GM12878 (cell line): ENCODE results near the gene HSPB8. TPM values are rescaled to one million over a fixed set of nuclear protein-coding genes. Genes with fewer than 3 reads are reported as not detected.

Source experiments
- ATAC-seq: fragments of 200-7000 bp; cut with Tn5 transposase; 3 replicates; pipeline ENCODE4 v1.9.1; 2020; ENCODE audit warnings: mild to moderate bottlenecking, moderate library complexity
- BruUV-seq: library from RNA; stranded (reverse); fragments of 400-500 nt; replicated peaks from 2 replicates; lab custom pipeline; 2021; lab: Mats Ljungman, UMichigan
- CTCF ChIA-PET: fragments of 300-600 bp; sonication (Branson Sonifier 250); formaldehyde crosslinking; extraction: SDS; loops from one replicate; lab custom pipeline; 2021; ENCODE audit warnings: inconsistent platforms; lab: Yijun Ruan, JAX
- POLR2A ChIA-PET: fragments of 350-600 bp; formaldehyde crosslinking; extraction: SDS; loops from one replicate; lab custom pipeline; 2021; ENCODE audit warnings: inconsistent platforms; lab: Charles Lee
- RAD21 ChIA-PET: fragments of 300-600 bp; sonication (Branson Sonifier 250); formaldehyde crosslinking; loops from one replicate; lab custom pipeline; 2023; ENCODE audit warnings: antibody characterized with exemption; ENCODE audit not compliant: unreplicated experiment; lab: Charles Lee
- SMC1A ChIA-PET: fragments of 300-600 bp; sonication (Branson Sonifier 250); formaldehyde crosslinking; loops from one replicate; lab custom pipeline; 2023; ENCODE audit not compliant: unreplicated experiment, uncharacterized antibody; lab: Charles Lee
- DNase-seq: peaks from one replicate; pipeline ENCODE4 v3.0.0-alpha.2; 2011; ENCODE audit warnings: low read depth, low spot score
- FAIRE-seq: peaks from 3 replicates; lab custom pipeline; 2011; peaks lifted over from hg19 to GRCh38; lab: Jason Lieb, UNC
- H2AFZ ChIP-seq: 2 replicates; pipeline ENCODE4 v1.6.0; 2011; ENCODE audit warnings: low read depth, low read length, control low read depth; ENCODE audit not compliant: control insufficient read depth
- H3K27ac ChIP-seq: 2 replicates; pipeline ENCODE4 v1.5.1; 2011; ENCODE audit warnings: control low read depth; ENCODE audit not compliant: control insufficient read depth, insufficient read depth
- H3K27me3 ChIP-seq, 2 experiments: replicated peaks in 1 of 2; 2 replicates each; pipeline versions ENCODE4 v1.6.0 to v1.6.1; 2011; ENCODE audit warnings: low read length in 1 of 2; ENCODE audit not compliant: control insufficient read depth in 2 of 2, insufficient read depth in 2 of 2
- H3K36me3 ChIP-seq, 2 experiments: 2 replicates each; pipeline ENCODE4 v1.5.1; 2011; ENCODE audit warnings: low read length in 1 of 2; ENCODE audit not compliant: control insufficient read depth in 2 of 2, insufficient read depth in 2 of 2
- H3K4me1 ChIP-seq: 2 replicates; pipeline ENCODE4 v1.6.1; 2011; ENCODE audit warnings: mild to moderate bottlenecking, low read length, moderate library complexity, mixed read lengths; ENCODE audit not compliant: control insufficient read depth, insufficient read depth
- H3K4me2 ChIP-seq: 2 replicates; pipeline ENCODE4 v1.6.0; 2011; ENCODE audit warnings: control low read depth; ENCODE audit not compliant: control insufficient read depth, insufficient read depth
- H3K4me3 ChIP-seq: fragments of 200-600 bp; sonication (generic); 2 replicates; pipeline ENCODE4 v1.5.1; 2016
- H3K79me2 ChIP-seq: 2 replicates; pipeline ENCODE4 v1.6.0; 2011; ENCODE audit warnings: low read length; ENCODE audit not compliant: control insufficient read depth, insufficient read depth
- H3K9ac ChIP-seq: 2 replicates; pipeline ENCODE4 v1.8.0; 2011; ENCODE audit warnings: low read length, control low read depth, mixed read lengths; ENCODE audit not compliant: control insufficient read depth, insufficient read depth
- H3K9me3 ChIP-seq: replicated peaks from 3 replicates; pipeline ENCODE4 v1.5.1; 2011; ENCODE audit warnings: mild to moderate bottlenecking, low read length; ENCODE audit not compliant: control insufficient read depth, insufficient read depth
- H4K20me1 ChIP-seq: 2 replicates; pipeline ENCODE4 v1.6.0; 2011; ENCODE audit not compliant: control insufficient read depth, insufficient read depth
- BCL3 ChIP-seq: IDR thresholded peaks from 2 replicates; pipeline ENCODE4 v1.6.1; 2011; ENCODE audit warnings: borderline replicate concordance, low read depth, mild to moderate bottlenecking, moderate library complexity, low read length; ENCODE audit not compliant: insufficient read depth, poor library complexity, severe bottlenecking
- CEBPB ChIP-seq, 2 experiments: fragments of 150-350 bp in 1 of 2; IDR thresholded peaks; 2 replicates each; pipeline ENCODE4 v1.6.1; 2012 to 2014; ENCODE audit warnings: low read depth in 2 of 2, low read length in 2 of 2, borderline replicate concordance in 1 of 2, inconsistent platforms in 1 of 2
- E2F8 ChIP-seq: fragments of 450-650 bp; IDR thresholded peaks from 2 replicates; pipeline ENCODE4 v1.6.1; 2018; ENCODE audit warnings: mild to moderate bottlenecking, low read depth, moderate library complexity; ENCODE audit not compliant: partially characterized antibody
- FOS ChIP-seq: IDR thresholded peaks from 3 replicates; pipeline ENCODE4 v1.6.1; 2011; ENCODE audit warnings: borderline replicate concordance; ENCODE audit not compliant: insufficient read length; ENCODE audit errors: extremely low read depth
- HDGF ChIP-seq: fragments of 450-650 bp; IDR thresholded peaks from 2 replicates; pipeline ENCODE4 v1.6.1; 2016; ENCODE audit warnings: antibody characterized with exemption
- MEF2A ChIP-seq: IDR thresholded peaks from 2 replicates; pipeline ENCODE4 v1.6.1; 2011; ENCODE audit warnings: low read depth, mild to moderate bottlenecking, low read length, moderate library complexity; ENCODE audit not compliant: insufficient read depth
- MTA2 ChIP-seq: fragments of 450-650 bp; IDR thresholded peaks from 2 replicates; pipeline ENCODE4 v1.6.1; 2016; ENCODE audit warnings: low read depth, mild to moderate bottlenecking, moderate library complexity
- NFYA ChIP-seq: IDR thresholded peaks from 2 replicates; pipeline ENCODE4 v1.6.1; 2011; ENCODE audit warnings: low read depth, mild to moderate bottlenecking, low read length, improper control_type of control experiment, borderline replicate concordance
- NKRF ChIP-seq: fragments of 450-650 bp; conservative IDR thresholded peaks from 2 replicates; pipeline ENCODE4 v1.6.1; 2017; ENCODE audit warnings: mild to moderate bottlenecking, moderate library complexity
- PKNOX1 ChIP-seq: fragments of 450-650 bp; IDR thresholded peaks from 2 replicates; pipeline ENCODE4 v1.6.1; 2016; ENCODE audit warnings: mild to moderate bottlenecking
- RELB ChIP-seq: fragments of 450-650 bp; IDR thresholded peaks from 2 replicates; pipeline ENCODE4 v1.6.1; 2017; ENCODE audit warnings: low read depth, mild to moderate bottlenecking, moderate library complexity
- SMARCA5 ChIP-seq: fragments of 450-650 bp; IDR thresholded peaks from 2 replicates; pipeline ENCODE4 v1.6.1; 2017; ENCODE audit warnings: mild to moderate bottlenecking
- ZNF24 ChIP-seq: fragments of 450-650 bp; IDR thresholded peaks from 2 replicates; pipeline ENCODE4 v1.6.1; 2017; ENCODE audit warnings: antibody characterized with exemption, mild to moderate bottlenecking
- whole genome bisulfite sequencing: methylation state at CpG from one replicate; pipeline ENCODE4 v1.1.6; 2016; ENCODE audit warnings: low lambda C conversion rate; ENCODE audit not compliant: insufficient replicate concordance, insufficient coverage; ENCODE audit errors: missing lambda C conversion rate; 5-methylcytosine and 5-hydroxymethylcytosine counted together
- in situ Hi-C: fragments of 300-500 bp; cut with MboI; formaldehyde crosslinking; loops from 9 replicates; pipeline ENCODE4 v1.14.3; 2018; ENCODE audit warnings: mixed read lengths
- intact Hi-C: fragments of 100-400 bp; cut with micrococcal nuclease; formaldehyde crosslinking; loops from one replicate; pipeline ENCODE4 v1.14.2; 2022; ENCODE audit not compliant: unreplicated experiment
- polyA plus RNA-seq, 11 experiments: library from polyadenylated mRNA; depleted of rRNA in 4 of 11; unstranded in 6 of 11; stranded (reverse) in 5 of 11; fragments of >200 nt; fragmentation: Nextera tagmentation in 4 of 11; fragmentation: Illumina TruSeq in 1 of 11; extraction: Ambion mirVana in 4 of 11; extraction: Trizol in 1 of 11; gene quantifications; 1 replicate in 1 of 11; 2 replicates in 10 of 11; pipeline versions ENCODE4 v1.2.1 to v1.2.3, GENCODE V29; 2011 to 2016; ENCODE audit warnings: inconsistent platforms in 2 of 11, missing spikeins in 2 of 11, low read depth in 1 of 11
- total RNA-seq, 4 experiments: library from RNA; depleted of rRNA in 3 of 4; stranded (reverse); fragments of >200 nt in 3 of 4; fragmentation: Illumina TruSeq in 1 of 4; extraction: Trizol in 1 of 4; gene quantifications; 2 replicates each; pipeline versions ENCODE4 v1.2.1 to v1.2.3, GENCODE V29; 2013 to 2021

The HSPB8 gene
- total and polyA plus RNA-seq, 10 of the 15 experiments (the other 5 are each of a cell fraction or from before 2014, with no cell fraction given): 0.10 TPM; not detected in 9

GRCh38 chr12:119195256-119195655, 16.5 kb downstream of the HSPB8 start (continued):
- TF ChIP-seq NKRF (no peak), HDGF (no peak), CEBPB (IDR thresholded peaks at IDR 0.05; ENCODE audit: borderline replicate concordance in 1 of 2, low read depth in 2 of 2, low read length in 2 of 2) (no peak)

- FAIRE-seq: no peak
- no peak overlapping the region for H3K9ac ChIP-seq
- H3K27ac ChIP-seq: no peak overlapping the region
- H3K4me1 ChIP-seq: no peaks in the 10 kb centered on the region
- H3K27me3 ChIP-seq: no peaks in the 10 kb centered on the region
- no peaks in the 10 kb centered on the region for H3K79me2 ChIP-seq
- intact Hi-C loops (no loop called here), in situ Hi-C loops (no loop called here)
- 28% methylated on average over 2 of the region's 2 CpGs for WGBS
- ATAC-seq: no peak
- no peak overlapping the region for H3K4me2 ChIP-seq
- H3K4me3 ChIP-seq: no peak overlapping the region
- RAD21 ChIA-PET: no interaction called here
- H2AFZ ChIP-seq: no peak overlapping the region
- CTCF ChIA-PET: no interaction called here
- POLR2A ChIA-PET: no interaction called here
- SMC1A ChIA-PET: no interaction called here
- BruUV-seq: no TSS peak
- no peaks in the 10 kb centered on the region for H4K20me1 ChIP-seq
- no peak for DNase-seq
- H3K36me3 ChIP-seq: no peaks in the 10 kb centered on the region
- H3K9me3 ChIP-seq: no peaks in the 10 kb centered on the region
- TF ChIP-seq RELB: no peak
- TF ChIP-seq MEF2A: no peak
- no peak for TF ChIP-seq FOS
- TF ChIP-seq MTA2: no peak
- TF ChIP-seq SMARCA5: no peak
- TF ChIP-seq PKNOX1: no peak
- no peak for TF ChIP-seq E2F8
- no peak for TF ChIP-seq NFYA
- TF ChIP-seq BCL3: no peak
- no peak for TF ChIP-seq ZNF24
Observed at GRCh38 chr12:119198440-119198839, 19.7 kb downstream of the HSPB8 start.
